Islet precursor cell (in vitro differentiated cells): ENCODE measurements around the gene HOXC5.

Source experiments
- DNase-seq: peaks from one replicate; pipeline ENCODE4 v3.0.0-alpha.2; 2018

The HOXC5 gene

DNA sequence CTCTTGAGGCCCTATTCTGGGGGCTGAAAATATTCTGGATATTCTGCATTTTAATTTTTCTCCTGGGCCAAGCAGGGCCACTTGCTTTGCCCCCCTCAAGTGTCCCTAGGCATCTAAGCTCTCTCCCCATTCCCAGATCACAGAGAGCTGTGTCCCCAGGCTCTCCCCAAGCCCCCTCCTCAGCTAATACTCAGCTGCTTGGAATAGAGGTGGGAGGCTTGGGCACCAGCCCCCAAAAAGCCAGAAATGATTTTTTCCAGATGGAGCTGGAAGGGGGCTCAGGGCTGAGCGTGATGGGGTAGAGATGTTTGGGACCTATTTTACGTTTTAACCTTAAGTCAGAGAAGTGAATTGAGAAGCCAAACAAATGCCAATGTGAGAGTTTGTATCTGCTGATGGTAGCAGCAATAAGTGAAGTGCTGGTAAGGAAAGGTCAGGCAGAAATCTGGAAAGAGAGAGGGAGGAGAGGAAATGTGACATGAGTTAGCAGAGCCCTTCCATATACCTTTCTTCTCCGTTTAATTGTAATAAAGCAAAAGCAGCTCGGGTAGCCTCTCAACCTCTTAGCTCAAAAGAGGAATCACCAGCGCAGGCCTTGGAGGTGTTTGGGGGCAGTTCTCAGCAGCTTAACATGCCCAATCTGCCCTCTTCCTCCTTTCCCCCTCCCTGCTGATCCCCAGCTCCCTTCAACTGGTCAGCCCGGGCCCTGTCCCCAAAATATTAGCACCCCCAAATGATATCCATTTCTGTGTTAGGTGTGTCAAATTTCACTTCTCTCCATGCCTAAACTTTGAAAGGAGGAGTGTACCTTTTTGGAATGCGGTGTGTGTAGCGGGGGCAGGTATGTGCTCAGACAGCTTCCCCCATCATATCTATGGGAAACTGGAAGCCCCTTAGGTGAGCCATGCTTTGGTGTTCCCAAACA, 9.6 kb upstream of the HOXC5 start:
- no peak for DNase-seq

DNA sequence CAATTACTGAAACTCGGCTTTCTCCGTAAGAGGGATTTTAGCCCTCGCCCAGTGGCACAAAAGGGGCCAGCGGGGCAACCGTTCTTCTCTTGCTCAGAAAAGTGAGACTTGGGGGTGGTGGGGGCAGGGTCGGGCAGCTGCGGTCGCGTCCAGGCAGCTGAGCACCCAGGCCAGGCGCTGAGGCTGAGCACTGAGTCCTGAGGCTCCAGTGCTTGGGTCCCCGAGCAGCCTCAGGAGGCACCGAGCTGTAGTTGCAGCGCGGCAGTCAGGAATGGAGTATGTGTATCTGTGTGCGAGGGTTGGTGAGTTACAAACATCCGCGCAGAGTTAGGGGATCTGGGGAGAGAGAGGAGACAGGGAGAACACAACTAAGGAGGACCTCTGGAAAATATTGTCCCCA, 8.7 kb upstream of the HOXC5 start:
- DNase-seq: peak; percentile 82

DNA sequence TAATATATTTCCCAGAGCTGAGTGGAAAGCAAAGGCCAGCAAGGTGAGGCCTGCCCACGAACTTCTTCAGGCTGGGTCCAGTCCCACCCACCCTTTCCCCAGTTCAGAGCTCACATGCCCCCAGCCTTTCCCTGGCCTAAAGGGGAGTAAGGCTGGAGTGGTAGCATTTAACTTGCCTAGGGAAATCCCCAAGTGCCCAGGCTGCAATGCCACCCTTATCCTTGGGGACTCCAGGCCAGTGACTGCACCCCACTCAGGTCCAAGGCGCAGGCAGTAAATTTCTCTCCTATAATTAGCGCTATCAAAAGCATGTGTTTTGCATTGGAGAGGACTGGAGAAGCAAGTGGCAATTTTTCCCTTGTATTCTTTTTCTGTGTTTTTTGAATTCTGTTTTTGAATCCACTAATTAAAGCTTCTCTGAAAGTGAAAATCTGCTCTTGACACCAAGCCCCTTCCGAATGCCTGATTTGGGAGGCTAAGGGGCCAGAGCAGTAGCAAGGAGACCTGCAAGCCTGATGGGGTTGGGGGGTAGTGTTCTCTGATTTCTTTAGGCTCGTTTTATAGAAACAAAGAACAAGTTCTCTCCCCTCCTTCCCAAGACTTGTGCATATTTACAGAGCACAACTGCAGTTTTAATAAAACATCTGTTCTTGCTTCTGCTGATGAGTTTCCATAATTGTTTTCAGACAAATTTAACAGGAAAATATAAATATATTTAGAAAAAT, 8.1 kb upstream of the HOXC5 start:
- DNase-seq: no peak

DNA sequence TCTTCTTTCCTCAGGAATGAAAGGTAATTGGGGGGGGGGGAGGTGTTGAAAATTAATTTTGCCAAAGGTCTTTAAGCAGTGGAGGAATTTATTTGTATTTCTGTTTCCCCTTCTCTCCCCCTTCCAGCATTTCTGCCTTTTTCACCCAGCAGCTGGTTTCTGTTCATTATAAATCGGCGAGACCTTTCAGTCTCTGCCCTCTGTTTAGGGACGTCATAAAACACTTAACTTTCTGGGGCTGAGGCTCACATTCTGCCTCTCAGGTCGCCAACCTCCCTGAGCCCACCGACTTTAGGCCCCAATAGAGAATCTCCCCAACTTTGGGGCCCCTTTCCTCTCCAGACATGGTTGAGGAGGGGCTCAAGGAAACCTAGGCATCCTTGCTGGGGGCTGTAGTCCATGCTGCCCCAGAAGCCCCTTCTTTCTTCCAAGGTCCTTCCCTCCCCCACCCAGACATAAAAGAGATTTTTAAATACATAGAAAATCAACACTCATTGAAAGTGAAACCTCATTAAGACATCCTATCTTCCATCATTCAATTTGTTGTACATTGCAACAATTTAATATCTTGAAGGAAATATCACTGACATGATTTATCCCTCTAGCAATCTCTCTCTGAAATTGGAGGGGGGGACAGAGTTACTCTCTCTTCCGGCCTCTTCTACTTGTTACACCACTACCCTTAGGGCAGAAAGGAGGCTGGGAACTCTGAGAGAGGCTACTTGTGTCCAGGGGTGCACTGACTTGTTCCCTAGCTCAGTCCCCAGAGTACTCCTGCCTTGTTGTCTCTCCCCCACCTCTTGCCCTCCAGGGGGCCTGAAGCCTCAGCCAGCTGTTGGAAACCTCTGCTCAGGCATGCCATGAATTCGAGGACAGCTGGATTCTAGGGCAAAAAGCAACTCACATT, 7.1 kb upstream of the HOXC5 start:
- peak; percentile 60 for DNase-seq

DNA sequence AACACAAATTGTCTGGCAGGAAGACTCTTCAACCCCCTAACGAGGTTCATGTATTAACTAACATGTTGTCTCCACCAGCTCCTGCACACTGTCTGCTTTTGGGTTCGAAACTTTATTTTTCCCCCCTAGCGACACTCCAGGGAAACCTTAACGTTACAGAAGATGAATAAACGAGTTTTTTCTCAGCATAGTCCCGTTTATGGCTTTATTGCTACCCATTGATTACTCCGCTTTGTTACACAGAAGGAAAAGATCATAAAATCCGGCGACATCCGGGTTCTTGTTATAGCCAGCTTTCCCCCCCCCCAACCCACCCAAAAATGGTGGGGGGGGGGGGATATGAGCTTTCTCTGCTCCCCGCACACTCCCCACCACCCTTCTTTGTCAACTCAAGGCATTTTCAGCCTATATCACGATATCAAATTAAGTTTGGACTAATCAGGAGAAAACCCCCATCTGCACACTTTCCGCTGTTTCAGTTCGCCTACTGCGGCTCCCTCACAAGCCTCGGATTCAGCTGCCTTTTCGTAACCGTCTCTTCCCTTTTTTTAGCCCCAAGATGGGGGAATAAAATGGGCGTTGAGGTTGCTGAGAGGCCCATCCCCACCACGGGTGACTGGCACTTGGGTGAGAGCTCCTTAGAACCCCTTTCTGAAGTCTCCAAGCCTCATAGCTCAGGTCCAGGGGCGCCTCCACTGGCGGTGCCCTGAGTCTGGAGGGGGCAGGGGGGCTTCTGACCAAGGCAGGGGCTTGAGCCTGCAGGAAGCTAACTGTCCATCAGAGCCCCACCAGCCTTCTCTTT, 6.0 kb upstream of the HOXC5 start:
- no peak for DNase-seq

DNA sequence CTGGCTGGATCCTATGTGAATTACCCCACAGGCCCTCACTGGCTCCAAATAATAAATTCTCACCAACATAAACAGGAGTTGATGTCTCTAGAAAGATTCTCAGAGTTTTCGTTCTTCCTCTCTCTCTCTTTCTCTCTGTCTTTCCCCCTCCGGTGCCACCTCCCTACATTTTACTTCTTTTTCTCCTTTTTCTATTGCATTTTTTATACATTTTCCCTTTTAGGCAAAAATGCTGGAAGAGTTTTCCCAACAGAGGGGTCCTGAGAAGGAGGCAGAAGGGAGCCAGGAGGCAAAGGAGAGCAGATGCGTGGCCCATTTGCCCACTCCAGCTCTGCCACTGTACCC, 5.4 kb upstream of the HOXC5 start:
- DNase-seq: no peak

DNA sequence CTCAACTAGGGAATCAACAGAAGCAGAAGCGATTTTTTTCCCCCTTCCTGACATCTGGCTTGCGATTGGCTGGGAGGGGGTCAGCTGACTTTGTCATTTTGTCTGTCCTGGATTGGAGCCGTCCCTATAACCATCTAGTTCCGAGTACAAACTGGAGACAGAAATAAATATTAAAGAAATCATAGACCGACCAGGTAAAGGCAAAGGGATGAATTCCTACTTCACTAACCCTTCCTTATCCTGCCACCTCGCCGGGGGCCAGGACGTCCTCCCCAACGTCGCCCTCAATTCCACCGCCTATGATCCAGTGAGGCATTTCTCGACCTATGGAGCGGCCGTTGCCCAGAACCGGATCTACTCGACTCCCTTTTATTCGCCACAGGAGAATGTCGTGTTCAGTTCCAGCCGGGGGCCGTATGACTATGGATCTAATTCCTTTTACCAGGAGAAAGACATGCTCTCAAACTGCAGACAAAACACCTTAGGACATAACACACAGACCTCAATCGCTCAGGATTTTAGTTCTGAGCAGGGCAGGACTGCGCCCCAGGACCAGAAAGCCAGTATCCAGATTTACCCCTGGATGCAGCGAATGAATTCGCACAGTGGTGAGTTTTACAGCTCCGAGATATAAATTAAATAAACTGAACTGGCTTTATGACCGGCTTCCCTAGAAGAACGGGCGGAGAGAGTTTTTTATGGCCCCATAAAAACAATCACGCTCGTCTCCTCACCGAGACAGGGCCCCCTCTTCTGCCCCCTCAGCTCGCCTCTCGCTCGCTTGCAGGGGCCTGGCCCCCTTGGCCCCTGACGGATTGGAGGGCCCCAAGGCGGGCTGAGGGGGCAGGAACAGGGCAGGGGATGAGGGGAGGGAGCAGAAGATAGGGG, 4.3 kb upstream of the HOXC5 start, which contains the start of gene HOXC6:
HOXC6 (plus strand) TSS at position 127 of the 888 bp plus-strand sequence; CDS start at position 209, 82 bp downstream.
- DNase-seq: peak; percentile 75

DNA sequence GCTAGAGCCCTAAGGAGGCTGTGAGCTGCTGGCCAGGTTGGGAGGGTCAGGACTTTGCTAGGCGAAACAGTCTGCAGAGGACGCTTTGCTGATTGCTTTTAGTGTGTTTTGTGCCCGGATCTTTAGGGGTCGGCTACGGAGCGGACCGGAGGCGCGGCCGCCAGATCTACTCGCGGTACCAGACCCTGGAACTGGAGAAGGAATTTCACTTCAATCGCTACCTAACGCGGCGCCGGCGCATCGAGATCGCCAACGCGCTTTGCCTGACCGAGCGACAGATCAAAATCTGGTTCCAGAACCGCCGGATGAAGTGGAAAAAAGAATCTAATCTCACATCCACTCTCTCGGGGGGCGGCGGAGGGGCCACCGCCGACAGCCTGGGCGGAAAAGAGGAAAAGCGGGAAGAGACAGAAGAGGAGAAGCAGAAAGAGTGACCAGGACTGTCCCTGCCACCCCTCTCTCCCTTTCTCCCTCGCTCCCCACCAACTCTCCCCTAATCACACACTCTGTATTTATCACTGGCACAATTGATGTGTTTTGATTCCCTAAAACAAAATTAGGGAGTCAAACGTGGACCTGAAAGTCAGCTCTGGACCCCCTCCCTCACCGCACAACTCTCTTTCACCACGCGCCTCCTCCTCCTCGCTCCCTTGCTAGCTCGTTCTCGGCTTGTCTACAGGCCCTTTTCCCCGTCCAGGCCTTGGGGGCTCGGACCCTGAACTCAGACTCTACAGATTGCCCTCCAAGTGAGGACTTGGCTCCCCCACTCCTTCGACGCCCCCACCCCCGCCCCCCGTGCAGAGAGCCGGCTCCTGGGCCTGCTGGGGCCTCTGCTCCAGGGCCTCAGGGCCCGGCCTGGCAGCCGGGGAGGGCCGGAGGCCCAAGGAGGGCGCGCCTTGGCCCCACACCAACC, 3.1 kb upstream of the HOXC5 start:
- peak; percentile 86 for DNase-seq

DNA sequence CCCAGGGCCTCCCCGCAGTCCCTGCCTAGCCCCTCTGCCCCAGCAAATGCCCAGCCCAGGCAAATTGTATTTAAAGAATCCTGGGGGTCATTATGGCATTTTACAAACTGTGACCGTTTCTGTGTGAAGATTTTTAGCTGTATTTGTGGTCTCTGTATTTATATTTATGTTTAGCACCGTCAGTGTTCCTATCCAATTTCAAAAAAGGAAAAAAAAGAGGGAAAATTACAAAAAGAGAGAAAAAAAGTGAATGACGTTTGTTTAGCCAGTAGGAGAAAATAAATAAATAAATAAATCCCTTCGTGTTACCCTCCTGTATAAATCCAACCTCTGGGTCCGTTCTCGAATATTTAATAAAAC, 2.4 kb upstream of the HOXC5 start:
- no peak for DNase-seq

DNA sequence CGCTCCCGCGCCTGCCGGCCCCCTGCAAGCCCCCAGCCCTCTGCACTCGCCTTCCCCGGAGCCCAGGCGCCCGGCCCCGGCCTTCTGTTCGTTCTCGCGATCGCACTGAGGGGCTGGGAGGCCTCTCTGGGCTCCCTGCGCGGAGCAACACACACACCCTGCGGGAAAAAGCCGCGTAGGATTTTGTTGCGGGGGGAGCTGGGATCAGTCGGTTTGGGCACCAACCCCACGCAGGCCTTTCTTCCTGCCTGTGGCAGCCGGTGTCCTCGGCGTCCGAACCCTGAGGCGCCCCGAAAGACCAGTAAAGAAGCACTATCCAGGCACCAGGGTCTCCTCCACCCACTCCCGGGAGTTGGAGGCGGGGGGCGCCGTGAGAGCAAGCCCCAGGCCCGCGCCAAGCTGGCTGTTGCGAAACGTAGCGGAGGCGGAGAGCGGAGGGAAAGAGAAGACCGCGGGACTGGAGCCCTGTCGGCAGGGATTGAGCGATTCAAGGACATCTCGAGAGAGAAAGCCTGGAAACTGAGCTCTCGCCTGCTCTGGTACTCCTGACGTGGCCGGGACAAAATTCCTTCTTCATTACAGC, 1.9 kb upstream of the HOXC5 start:
- DNase-seq: peak; percentile 93

DNA sequence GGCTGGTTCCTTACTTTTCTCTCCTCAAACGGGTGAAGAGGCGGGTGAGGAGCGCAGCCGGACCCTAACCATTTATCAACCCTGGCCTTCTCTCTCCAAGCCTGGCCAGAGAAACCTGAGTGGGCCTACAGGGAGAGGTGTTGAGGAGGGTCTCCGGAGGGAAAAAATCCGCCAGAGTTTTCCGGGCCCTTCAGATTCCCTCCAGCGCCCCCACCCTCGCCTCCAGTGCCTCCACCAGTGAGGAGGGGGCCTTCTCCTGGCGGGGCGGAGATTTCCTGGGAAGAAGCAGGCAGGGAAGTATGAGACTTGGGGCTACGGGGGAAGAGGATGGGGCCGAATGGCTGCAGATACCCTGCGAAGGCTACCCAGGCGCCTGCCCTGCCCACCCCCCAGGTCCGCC, 1.4 kb upstream of the HOXC5 start:
- DNase-seq: no peak

DNA sequence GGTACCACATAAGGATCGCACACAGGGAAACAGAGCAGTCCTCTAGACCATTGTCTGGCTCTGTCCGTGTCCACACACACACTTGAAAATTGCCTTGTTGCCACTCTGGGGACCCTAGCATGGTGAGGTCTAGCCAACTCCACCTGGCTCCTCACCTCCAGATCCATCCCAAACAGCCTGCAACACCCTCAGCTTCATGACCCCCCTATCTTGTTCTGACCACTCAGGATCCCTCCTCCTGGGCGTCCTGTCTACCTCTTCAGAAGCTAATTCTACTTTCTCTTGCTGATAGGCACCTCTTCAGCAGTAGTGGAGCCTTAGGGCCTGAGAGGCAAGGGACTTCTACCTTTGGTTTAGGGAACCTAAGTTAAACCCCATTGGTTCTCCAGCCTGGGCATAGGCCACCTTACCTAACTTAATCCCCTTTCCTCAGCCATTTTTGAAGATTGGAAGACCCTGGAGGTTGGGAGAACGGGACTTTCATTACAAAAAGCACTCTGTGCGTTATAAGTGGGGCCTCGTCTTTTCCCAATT, 697 bp upstream of the HOXC5 start:
- no peak for DNase-seq

DNA sequence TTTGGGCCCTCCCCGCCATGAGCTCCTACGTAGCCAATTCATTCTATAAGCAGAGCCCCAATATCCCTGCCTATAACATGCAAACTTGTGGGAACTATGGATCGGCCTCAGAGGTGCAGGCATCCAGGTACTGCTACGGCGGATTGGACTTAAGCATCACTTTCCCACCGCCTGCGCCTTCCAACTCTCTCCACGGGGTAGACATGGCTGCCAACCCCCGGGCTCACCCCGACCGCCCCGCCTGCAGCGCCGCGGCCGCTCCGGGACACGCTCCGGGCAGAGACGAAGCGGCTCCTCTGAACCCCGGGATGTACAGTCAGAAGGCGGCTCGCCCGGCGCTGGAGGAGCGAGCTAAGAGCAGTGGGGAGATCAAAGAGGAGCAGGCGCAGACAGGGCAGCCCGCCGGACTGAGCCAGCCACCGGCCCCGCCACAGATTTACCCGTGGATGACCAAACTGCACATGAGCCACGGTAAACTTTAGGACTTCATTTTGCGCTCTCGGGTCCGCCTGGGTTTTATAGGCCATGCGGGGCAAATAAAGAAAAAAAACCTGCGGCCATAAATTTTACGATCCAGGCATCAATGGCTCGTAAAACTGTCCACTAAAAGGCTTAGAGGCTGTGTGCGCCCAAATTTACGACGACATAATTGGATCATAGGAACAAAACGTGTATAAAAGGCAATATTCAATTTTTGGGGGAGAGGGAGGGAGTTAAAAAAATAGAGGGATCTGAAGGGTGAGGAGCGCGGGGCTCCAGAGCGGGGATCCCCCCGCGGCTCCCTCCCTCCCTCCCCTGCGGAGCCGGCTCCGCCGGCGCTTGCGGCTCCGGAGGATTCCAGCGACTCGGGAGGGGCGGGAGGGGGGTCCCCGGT, 493 bp downstream of the HOXC5 start:
- DNase-seq: peak; percentile 92

DNA sequence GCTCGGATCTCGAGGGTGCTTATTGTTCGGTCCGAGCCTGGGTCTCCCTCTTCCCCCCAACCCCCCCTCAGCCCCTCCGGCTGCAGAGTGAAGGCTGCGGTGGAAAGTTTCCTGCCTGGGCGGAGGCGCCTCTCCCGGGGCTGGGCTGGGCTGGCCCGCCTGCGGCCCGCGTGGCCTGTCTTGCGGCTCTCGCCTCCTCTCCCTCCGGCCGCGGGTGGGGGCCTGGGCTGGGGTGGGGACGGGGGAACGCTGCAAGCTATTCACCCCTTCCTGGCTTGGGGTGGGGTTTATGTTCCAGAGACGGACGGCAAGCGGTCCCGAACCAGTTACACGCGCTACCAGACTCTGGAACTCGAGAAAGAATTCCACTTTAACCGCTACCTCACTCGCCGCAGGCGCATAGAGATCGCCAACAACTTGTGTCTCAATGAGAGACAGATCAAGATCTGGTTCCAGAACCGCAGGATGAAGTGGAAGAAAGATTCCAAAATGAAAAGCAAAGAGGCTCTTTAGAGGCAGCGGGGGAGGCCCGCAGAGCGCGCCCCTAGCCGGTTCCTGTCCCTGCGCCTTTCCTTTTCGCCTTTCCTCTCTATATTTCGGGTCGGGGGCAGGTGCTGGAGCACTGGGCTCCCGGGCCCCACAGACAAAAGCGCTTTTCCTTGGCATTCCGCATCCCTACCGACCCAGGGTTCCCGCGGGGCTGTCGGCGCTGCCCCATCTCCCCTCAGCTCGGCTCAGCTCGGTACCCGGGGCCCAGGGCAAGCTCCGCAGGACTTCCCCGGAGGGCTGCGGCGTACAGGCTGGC, 1.3 kb downstream of the HOXC5 start:
- DNase-seq: peak; percentile 91

DNA sequence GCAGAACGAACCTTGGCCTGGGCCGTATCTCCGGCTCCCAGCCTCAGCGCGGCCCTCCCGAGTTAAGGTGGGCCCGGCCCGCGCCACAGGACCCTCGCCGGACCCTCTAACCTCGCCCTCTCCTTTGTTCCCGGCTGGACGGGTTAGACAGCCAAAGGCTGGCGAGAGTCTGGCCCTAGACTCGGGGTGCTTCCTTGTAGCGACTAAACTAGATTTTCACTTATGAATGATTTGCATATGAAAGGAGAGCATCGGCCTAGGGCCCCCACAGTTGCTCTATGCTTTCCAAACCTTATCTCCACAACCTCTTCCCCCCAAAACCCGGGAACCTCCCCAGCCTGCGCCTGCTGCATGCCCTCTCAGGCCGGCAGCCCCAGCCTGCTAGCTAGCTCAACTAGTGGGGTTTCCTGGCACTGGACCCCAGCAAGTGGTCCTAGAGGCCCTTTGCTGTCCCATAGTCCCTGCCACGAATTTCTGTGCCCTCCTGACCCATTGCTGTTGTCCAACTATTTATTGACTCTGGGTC, 2.0 kb downstream of the HOXC5 start:
- no peak for DNase-seq

DNA sequence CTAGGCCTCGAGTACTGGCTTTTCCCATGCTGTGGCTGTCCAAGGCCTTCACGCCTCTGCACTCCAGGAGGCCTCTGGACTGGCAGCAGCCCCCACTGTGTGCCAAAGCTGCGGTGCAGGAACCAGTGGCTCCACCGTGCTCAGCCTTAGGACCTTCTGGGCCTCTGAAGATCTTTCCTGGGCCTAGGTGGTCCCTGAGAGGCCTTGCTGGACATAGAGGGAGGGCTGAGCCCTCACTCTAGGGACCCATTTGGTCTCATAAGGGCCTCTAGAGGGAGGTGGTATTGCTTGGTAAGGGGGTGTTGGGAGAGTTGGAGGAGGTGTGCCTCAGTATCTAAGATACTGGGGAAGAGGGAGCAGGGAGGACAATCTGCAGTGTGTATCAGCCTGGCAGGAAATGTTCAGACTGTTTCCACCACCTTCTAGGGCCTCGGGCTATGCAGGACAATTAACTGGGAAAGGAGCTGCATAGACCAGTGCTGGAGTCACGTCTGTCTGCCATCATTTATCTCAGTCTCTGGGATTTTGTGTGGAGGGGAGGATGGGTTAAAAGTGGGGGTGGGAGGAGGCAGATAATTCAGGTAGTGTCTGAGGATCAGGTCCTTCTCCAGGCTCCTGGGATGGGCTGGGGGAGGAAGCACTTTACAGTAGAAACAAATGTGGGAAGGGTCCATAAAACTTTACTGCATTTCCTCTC, 2.9 kb downstream of the HOXC5 start:
- peak; percentile 91 for DNase-seq
